ENCODE results near the gene INSM1.
"Not testable (repeated sequence)": the region's sequence is repeated elsewhere in the genome, so short reads cannot be mapped to it uniquely, and the experiment has no call there.

The INSM1 gene

GRCh38 chr20:20340443-20340842 lies 27.5 kb upstream of the INSM1 start:
- Histone ChIP-seq H3K27me3 (ENCODE audit: control insufficient read depth, insufficient read depth, low read length) (no peaks in the 10 kb centered on the region), H3K27ac (ENCODE audit: low read depth, low read length) (no peak overlapping the region), H3K4me1 (ENCODE audit: control insufficient read depth, insufficient read depth, low read length) (no peaks in the 10 kb centered on the region), H3K4me3 (ENCODE audit: low read length) (no peak overlapping the region), H3K36me3 (ENCODE audit: control insufficient read depth, insufficient read depth, low read length) (no peaks in the 10 kb centered on the region), H3K9ac (ENCODE audit: low read length) (no peak overlapping the region)

- Histone ChIP-seq H3K4me1 (ENCODE audit: control insufficient read depth, insufficient read depth, low read length) (no peaks in the 10 kb centered on the region), H3K27ac (ENCODE audit: low read depth, low read length) (no peak overlapping the region), H3K27me3 (ENCODE audit: control insufficient read depth, insufficient read depth, low read length) (no peaks in the 10 kb centered on the region), H3K36me3 (ENCODE audit: control insufficient read depth, insufficient read depth, low read length) (no peaks in the 10 kb centered on the region), H3K9ac (ENCODE audit: low read length) (no peak overlapping the region), H3K4me3 (ENCODE audit: low read length) (no peak overlapping the region)
These were observed 26.5 kb upstream of the INSM1 start for GRCh38 chr20:20341371-20341770.

GRCh38 chr20:20342066-20342465 lies 25.8 kb upstream of the INSM1 start:
- Histone ChIP-seq H3K27ac (ENCODE audit: low read depth, low read length) (no peak overlapping the region), H3K36me3 (ENCODE audit: control insufficient read depth, insufficient read depth, low read length) (no peaks in the 10 kb centered on the region), H3K4me1 (ENCODE audit: control insufficient read depth, insufficient read depth, low read length) (no peaks in the 10 kb centered on the region), H3K4me3 (ENCODE audit: low read length) (no peak overlapping the region), H3K27me3 (ENCODE audit: control insufficient read depth, insufficient read depth, low read length) (no peaks in the 10 kb centered on the region), H3K9ac (ENCODE audit: low read length) (no peak overlapping the region)

- Histone ChIP-seq H3K36me3 (ENCODE audit: control insufficient read depth, insufficient read depth, low read length) (no peaks in the 10 kb centered on the region), H3K9ac (ENCODE audit: low read length) (no peak overlapping the region), H3K4me1 (ENCODE audit: control insufficient read depth, insufficient read depth, low read length) (no peaks in the 10 kb centered on the region), H3K27me3 (ENCODE audit: control insufficient read depth, insufficient read depth, low read length) (no peaks in the 10 kb centered on the region), H3K4me3 (ENCODE audit: low read length) (no peak overlapping the region), H3K27ac (ENCODE audit: low read depth, low read length) (no peak overlapping the region)
These were observed 24.0 kb upstream of the INSM1 start for GRCh38 chr20:20343932-20344331.

- H3K27ac ChIP-seq (ENCODE audit: low read depth, low read length), result no peak overlapping the region
- no peak overlapping the region for H3K9ac ChIP-seq (ENCODE audit: low read length)
- no peak overlapping the region for H3K4me3 ChIP-seq (ENCODE audit: low read length)
- H3K36me3 ChIP-seq (ENCODE audit: control insufficient read depth, insufficient read depth, low read length), result no peaks in the 10 kb centered on the region
- H3K27me3 ChIP-seq (ENCODE audit: control insufficient read depth, insufficient read depth, low read length), result no peaks in the 10 kb centered on the region
- no peaks in the 10 kb centered on the region for H3K4me1 ChIP-seq (ENCODE audit: control insufficient read depth, insufficient read depth, low read length)
These were observed 23.4 kb upstream of the INSM1 start for GRCh38 chr20:20344476-20344875.

- Histone ChIP-seq H3K27ac (ENCODE audit: low read depth, low read length) (no peak overlapping the region), H3K9ac (ENCODE audit: low read length) (no peak overlapping the region), H3K27me3 (ENCODE audit: control insufficient read depth, insufficient read depth, low read length) (no peaks in the 10 kb centered on the region), H3K4me1 (ENCODE audit: control insufficient read depth, insufficient read depth, low read length) (no peaks in the 10 kb centered on the region), H3K4me3 (ENCODE audit: low read length) (no peak overlapping the region), H3K36me3 (ENCODE audit: control insufficient read depth, insufficient read depth, low read length) (no peaks in the 10 kb centered on the region)
These were observed 14.3 kb upstream of the INSM1 start for GRCh38 chr20:20353576-20353975.

GRCh38 chr20:20355503-20355902 lies 12.4 kb upstream of the INSM1 start:
- not testable (repeated sequence) for H3K4me3 ChIP-seq (ENCODE audit: low read length); H3K36me3 ChIP-seq (ENCODE audit: control insufficient read depth, insufficient read depth, low read length); H3K27me3 ChIP-seq (ENCODE audit: control insufficient read depth, insufficient read depth, low read length); H3K9ac ChIP-seq (ENCODE audit: low read length); H3K4me1 ChIP-seq (ENCODE audit: control insufficient read depth, insufficient read depth, low read length); H3K27ac ChIP-seq (ENCODE audit: low read depth, low read length)

GRCh38 chr20:20358801-20359200 lies 9.1 kb upstream of the INSM1 start:
- peaks cover 10% of the 10 kb centered on the region for H3K27me3 ChIP-seq (ENCODE audit: control insufficient read depth, insufficient read depth, low read length)
- H3K9ac ChIP-seq (ENCODE audit: low read length), result no peak overlapping the region
- H3K4me3 ChIP-seq (ENCODE audit: low read length), result no peak overlapping the region
- H3K27ac ChIP-seq (ENCODE audit: low read depth, low read length), result no peak overlapping the region
- no peaks in the 10 kb centered on the region for H3K36me3 ChIP-seq (ENCODE audit: control insufficient read depth, insufficient read depth, low read length)
- H3K4me1 ChIP-seq (ENCODE audit: control insufficient read depth, insufficient read depth, low read length), result no peaks in the 10 kb centered on the region

- Histone ChIP-seq H3K4me1 (ENCODE audit: control insufficient read depth, insufficient read depth, low read length) (no peaks in the 10 kb centered on the region), H3K4me3 (ENCODE audit: low read length) (no peak overlapping the region), H3K27ac (ENCODE audit: low read depth, low read length) (no peak overlapping the region), H3K27me3 (ENCODE audit: control insufficient read depth, insufficient read depth, low read length) (peaks cover 18% of the 10 kb centered on the region), H3K9ac (ENCODE audit: low read length) (no peak overlapping the region), H3K36me3 (ENCODE audit: control insufficient read depth, insufficient read depth, low read length) (no peaks in the 10 kb centered on the region)
These were observed 8.3 kb upstream of the INSM1 start for GRCh38 chr20:20359628-20360027.

- no peaks in the 10 kb centered on the region for H3K4me1 ChIP-seq (ENCODE audit: control insufficient read depth, insufficient read depth, low read length)
- no peak overlapping the region for H3K27ac ChIP-seq (ENCODE audit: low read depth, low read length)
- H3K9ac ChIP-seq (ENCODE audit: low read length), result no peak overlapping the region
- H3K4me3 ChIP-seq (ENCODE audit: low read length), result no peak overlapping the region
- peaks cover 26% of the 10 kb centered on the region for H3K27me3 ChIP-seq (ENCODE audit: control insufficient read depth, insufficient read depth, low read length)
- no peaks in the 10 kb centered on the region for H3K36me3 ChIP-seq (ENCODE audit: control insufficient read depth, insufficient read depth, low read length)
These were observed 7.4 kb upstream of the INSM1 start for GRCh38 chr20:20360464-20360863.

GRCh38 chr20:20362774-20363433 lies 5.0 kb upstream of the INSM1 start:
- Histone ChIP-seq H3K4me3 (ENCODE audit: low read length) (no peak overlapping the region), H3K27ac (ENCODE audit: low read depth, low read length) (no peak overlapping the region), H3K36me3 (ENCODE audit: control insufficient read depth, insufficient read depth, low read length) (no peaks in the 10 kb centered on the region), H3K4me1 (ENCODE audit: control insufficient read depth, insufficient read depth, low read length) (no peaks in the 10 kb centered on the region), H3K9ac (ENCODE audit: low read length) (no peak overlapping the region), H3K27me3 (ENCODE audit: control insufficient read depth, insufficient read depth, low read length) (peaks cover 26% of the 10 kb centered on the region)

GRCh38 chr20:20363434-20363798 lies 4.5 kb upstream of the INSM1 start:
- H3K27me3 ChIP-seq (ENCODE audit: control insufficient read depth, insufficient read depth, low read length), result peaks cover 26% of the 10 kb centered on the region

GRCh38 chr20:20363799-20364592 lies 3.9 kb upstream of the INSM1 start:
- Histone ChIP-seq H3K27ac (ENCODE audit: low read depth, low read length) (no peak overlapping the region), H3K9ac (ENCODE audit: low read length) (no peak overlapping the region), H3K4me3 (ENCODE audit: low read length) (no peak overlapping the region), H3K4me1 (ENCODE audit: control insufficient read depth, insufficient read depth, low read length) (no peaks in the 10 kb centered on the region), H3K27me3 (ENCODE audit: control insufficient read depth, insufficient read depth, low read length) (peaks cover 28% of the 10 kb centered on the region), H3K36me3 (ENCODE audit: control insufficient read depth, insufficient read depth, low read length) (no peaks in the 10 kb centered on the region)

More at GRCh38 chr20:20363434-20363798, 4.5 kb upstream of the INSM1 start:
- H3K4me3 ChIP-seq (ENCODE audit: low read length), result no peak overlapping the region
- H3K36me3 ChIP-seq (ENCODE audit: control insufficient read depth, insufficient read depth, low read length), result no peaks in the 10 kb centered on the region
- H3K9ac ChIP-seq (ENCODE audit: low read length), result no peak overlapping the region
- no peaks in the 10 kb centered on the region for H3K4me1 ChIP-seq (ENCODE audit: control insufficient read depth, insufficient read depth, low read length)
- H3K27ac ChIP-seq (ENCODE audit: low read depth, low read length), result no peak overlapping the region

Measured in rectal smooth muscle tissue (tissue), 1 donor.